Activated naive CD4-positive, alpha-beta T cell treated with anti-CD3 and anti-CD28 coated beads, Interleukin-2, amount 50 U/mL, for 16 hours (primary cell): ENCODE measurements around the gene PNPLA6.
"Not testable (repeated sequence)": the region's sequence is repeated elsewhere in the genome, so short reads cannot be mapped to it uniquely, and the experiment has no call there.

ENCODE experiments used
- DNase-seq: peaks from one replicate; pipeline ENCODE4 v3.0.0-alpha.2; 2020

Gene PNPLA6

DNA sequence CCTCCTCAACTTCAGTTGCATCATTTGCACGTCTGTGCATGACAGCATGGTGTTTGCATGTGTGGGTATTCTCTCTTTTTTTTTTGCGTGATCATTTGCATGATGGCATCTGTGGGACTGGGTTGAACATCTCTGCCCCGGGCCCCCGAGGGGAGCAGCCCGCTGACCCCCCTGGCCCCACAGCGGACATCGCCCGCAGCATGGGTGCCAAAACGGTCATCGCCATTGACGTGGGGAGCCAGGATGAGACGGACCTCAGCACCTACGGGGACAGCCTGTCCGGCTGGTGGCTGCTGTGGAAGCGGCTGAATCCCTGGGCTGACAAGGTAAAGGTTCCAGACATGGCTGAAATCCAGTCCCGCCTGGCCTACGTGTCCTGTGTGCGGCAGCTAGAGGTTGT is 23.1 kb downstream of the PNPLA6 start:
- DNase-seq: no peak

DNA sequence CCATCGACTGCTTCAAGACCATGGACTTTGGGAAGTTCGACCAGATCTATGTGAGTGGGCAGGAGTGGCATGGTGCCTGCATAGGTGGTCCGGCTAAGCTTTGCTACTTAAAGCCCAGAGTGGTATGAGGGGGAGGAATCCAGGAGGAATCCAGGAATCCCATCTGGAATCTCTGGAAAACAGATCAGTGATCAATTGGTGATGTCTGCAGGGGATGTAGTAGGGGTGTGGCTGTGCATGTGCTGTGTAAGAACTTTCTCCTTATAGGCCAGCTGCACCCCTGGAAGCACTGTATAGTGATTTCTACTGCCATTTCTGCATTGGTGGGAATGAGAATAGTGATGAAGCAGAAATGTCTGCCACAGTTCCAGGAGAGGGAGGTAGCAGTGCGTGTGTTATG is 23.6 kb downstream of the PNPLA6 start:
- DNase-seq: no peak

DNA sequence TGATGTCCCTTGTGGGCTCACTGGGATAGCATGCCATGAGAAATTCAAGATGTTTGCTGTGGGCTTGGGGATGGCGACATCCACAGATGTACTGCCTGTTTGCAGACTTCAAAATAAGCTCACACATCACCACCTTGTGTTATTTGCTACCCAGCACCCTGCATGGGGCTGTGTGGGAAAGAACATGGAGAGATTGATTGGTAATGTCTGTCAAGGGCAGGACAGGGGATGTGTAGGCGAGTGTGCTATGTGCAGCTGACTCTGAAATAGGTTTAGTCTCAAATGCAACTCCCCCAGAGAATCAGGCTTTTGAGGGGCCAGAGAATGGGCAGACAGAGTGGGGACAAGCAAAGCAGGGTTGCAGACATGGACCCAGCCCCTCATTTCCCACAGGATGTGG is 24.7 kb downstream of the PNPLA6 start:
- DNase-seq: no peak

DNA sequence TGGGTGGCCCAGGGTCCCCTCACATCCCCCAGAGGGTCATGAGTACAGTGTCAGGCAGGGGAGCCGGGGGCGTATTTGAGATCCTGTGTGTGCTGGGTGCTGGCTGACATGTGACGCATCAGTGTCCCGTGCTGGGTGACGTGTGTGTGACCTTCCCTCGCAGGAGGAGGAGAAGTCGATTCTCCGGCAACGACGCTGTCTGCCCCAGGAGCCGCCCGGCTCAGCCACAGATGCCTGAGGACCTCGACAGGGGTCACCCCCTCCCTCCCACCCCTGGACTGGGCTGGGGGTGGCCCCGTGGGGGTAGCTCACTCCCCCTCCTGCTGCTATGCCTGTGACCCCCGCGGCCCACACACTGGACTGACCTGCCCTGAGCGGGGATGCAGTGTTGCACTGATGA is 25.8 kb downstream of the PNPLA6 start:
- no peak for DNase-seq

DNA sequence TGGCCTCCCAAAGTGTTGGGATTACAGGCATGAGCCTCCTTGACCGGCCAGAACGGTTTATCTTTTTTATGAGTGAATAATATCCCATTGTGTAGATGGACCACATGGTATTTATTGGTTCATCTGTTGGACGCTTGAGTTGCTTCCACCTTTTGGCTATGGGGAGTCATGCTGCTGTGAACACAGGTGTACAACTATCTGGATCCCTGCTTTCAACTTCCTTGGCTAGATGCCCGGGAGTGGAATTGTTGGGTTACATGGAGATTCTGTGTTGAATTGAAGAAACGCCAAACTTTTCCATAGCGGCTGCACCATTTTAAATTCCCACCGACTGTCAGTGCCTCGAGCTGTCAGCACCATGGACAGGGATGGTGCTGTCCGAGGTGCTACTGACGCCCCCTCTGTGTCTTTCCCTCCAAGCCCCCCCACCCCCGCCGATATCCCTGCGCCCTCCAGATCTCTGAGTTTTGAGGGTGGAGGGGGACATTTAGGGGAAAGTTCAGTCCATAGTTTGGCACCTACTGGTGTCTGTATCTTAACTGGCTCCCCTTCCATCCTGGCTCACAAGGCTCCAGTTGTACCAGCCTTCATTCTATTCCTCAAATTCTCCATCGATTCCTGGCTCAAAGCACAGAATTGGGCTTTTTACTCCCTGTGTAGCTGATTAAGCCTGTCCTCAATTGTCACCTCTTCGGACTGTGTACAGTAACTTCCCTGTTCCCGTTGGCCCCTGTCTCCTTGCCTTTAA is 27.3 kb downstream of the PNPLA6 start:
- DNase-seq: no peak

DNA sequence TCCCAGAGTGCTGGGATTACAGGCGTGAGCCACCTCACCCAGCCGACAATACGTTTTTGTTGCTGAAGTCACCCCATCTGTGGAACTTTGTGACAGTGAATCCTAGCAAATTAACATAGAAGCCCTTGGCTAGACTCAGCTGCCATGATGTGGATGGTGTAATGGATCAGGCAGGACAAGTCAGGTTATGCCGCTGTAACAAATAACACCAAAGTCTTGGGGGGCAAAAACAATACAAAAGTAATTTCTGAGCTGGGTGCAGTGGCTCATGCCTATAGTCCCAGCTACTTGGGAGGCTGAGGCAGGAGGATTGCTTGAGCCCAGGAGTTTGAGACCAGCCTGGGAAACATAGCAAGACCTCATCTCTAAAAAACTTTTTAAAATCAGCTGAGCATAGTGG is 29.3 kb downstream of the PNPLA6 start:
- DNase-seq: no peak

DNA sequence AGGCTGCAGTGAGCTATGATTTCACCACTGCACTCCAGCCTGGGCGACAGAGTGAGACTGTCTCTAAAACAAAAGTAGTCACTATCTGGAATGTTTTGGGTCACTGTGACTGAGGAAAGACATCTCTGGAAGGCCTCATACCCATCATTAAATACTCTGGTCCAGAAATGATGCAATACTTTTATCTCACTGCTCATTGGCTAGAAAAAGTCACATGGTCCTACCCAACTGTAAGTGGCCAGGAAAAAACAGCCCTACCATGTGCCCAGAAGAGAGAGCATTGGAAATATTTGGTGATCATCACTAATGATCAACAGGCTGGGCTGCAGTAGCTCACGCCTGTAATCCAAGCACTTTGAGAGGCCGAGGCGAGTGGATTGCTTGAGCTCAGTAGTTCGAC is 29.8 kb downstream of the PNPLA6 start:
- DNase-seq: no peak

DNA sequence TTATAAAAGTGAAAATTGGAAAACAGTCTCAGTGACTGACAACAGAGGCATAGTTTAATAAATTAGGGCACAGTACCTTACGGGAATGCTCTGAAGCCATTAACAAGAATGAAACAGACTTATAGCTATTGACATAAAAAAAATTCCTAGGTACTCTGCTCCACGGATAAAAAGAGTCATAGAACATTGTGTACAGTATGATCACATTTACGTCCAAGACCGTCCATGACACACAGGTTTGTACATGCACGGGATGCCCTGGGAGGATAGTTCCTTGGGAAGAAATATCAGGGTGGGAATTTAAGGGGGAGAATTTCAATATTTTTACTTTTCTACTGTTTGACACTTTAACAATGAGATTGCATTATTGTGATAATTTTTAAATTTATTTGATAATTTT is 35.2 kb downstream of the PNPLA6 start:
- no peak for DNase-seq

DNA sequence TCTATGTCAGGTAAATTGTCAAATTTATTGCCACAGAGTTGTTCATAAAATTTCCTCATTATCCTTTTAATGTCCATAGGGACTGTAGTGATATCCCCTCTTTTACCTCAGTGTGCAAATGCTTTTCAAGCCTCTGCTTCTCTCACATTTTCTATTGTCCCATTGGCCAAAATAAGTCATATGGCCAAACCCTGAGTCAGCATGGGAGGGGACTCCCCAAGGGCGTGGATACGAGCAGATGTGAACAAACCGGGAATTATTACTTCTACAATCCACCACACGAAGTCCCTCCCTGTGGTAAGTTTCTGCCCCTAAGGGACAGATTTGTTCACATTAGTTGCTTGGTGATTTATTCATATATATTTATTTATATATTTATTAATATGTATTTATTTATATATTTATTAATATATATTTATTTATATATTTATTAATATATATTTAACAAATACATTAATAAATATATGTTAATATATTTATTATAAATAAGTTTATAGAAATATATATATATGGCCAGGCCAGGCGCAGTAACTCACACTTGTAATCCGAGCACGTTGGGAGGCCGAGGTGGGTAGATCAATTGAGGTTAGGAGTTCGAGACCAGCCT is 40.0 kb downstream of the PNPLA6 start:
- DNase-seq: no peak

DNA sequence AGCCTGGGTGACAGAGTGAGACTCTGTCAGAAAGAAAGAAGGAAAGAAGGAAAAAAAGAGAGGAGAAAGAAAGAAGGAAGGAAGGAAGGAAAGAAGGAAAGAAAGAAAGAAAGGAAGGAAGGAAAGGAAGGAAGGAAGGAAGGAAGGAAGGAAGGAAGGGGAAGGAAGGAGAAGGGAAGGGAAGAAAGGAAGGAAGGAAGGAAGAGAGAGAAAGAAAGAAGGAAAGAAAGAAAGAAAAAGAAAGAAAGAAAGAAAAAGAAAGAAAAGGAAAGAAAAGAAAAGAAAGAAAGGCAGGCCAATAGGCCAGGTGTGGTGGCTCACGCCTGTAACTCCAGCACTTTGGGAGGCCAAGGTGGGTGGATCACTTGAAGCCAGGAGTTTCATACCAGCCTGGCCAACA is 41.9 kb downstream of the PNPLA6 start:
- DNase-seq: not testable (repeated sequence)

DNA sequence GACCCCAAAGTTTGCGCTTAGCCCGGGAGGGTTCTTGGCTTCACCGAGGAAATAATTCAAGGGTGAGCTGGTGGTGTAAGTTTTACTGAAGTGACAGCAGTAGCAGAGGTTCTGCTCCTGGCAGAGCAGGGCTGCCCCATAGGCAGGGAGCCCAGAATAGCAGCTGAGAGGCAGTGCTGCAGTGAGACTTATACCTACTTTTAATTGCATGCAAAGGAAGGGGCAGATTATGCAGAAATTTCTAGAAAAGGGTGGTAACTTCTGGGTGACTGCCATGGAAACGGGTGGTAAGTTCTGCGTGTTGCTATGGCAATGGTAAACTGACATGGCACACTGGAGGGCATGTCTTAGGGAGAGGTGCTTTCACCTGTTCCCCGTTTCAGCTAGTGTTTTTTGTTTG is 42.6 kb downstream of the PNPLA6 start:
- no peak for DNase-seq

DNA sequence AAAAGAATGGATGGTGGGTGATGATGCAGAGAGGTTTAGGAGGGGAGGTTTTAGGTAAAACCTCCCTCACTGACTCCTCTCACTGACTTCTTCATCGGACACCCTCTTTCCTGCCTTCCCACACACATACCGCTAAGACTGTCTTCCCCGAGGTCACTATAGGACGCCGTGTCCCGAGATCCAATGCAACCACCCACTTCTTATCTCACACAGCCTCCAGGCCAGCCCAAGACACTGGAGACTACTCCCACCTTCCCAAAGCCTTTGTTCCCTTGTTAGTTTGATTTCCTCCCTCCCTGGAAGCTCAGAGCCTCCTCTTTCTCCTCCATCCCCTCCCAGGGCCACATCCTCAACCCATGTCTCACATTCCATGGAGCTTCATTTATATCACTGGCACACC is 43.7 kb downstream of the PNPLA6 start:
- DNase-seq: no peak

DNA sequence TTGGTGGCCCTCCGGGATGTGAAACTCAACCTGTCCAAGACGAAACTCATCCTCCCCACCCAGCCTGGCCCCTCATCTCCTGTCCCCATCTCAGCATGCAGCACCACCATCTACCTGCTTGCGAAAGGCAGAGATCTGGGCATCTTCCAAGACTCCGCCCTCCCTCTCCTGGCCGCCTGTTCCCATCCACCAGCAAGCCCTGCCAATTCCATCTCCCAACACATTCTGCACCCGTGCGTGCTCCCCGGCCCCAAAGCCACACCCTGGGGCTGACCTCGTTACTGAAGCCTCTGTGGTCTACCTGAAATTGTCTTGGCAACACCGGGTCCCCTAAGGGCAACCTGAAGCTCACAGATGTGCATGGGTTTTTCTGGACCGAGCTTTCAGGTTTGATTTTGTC is 46.9 kb downstream of the PNPLA6 start:
- no peak for DNase-seq

DNA sequence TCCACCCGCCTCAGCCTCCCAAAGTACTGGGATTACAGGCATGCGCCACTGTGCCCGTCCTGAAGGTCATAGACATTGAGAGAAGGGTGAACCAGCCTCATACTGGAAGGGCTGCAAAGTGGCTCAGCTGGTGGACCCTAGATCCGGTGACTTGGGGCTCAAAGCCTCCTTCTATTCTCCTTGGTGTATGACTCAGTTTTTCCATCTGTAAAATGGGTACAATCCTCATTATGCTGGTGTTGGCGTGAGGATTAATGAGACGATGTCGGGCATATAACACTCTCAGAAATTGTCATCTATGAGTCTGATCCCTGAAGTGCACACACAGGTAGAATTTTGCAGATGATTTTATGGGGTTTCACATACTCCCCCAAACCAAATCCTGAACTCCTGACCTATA is 54.3 kb downstream of the PNPLA6 start:
- no peak for DNase-seq

DNA sequence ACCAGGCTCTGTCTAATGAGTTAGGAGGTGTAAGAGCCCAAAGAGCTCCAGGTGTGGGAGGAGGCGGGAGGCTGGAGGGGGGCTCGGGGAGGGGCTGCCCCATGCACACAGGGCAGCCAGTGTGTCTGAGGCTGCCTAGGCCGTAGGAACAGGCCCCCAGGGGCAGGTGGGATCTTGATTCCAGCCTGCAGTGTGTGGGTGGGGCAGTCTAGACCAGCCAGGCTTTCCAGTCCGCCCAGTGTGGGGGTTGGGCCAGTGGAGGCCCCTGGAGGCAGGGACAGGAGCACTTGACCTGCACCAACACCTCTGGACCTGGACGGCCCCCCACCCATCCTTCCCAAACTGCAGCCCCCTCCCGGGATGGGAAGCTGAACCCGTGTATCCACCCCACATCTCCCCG is 54.7 kb downstream of the PNPLA6 start:
- DNase-seq: no peak

DNA sequence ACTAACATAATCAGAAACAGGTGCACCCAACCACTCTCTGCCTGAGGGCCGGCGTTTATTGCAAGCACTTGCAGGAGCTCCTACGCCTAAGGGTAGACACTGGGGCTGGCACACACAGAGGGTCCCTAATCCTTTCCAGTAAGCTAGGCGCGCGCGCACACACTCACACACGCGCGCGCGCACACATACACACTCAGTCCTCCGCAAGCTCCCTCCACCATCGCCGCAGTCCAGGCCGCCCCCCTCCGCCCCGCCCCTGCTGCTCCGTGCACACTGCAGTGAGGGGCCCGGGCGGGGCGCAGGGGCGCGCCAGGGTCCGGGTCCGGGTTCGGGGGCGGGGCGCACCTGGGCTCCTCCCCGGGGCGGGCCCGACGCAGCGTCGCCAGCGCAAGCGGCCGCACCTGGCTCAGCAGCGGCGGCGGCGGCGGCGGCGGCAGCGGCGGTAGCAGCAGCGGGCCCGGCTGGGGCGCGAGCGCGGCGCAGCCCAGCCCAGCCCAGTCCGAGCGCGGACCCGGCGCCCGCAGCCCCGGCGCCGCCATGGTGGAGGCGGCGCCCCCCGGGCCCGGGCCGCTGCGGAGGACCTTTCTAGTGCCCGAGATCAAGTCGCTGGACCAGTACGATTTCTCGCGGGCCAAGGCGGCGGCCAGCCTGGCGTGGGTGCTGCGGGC is 60.1 kb downstream of the PNPLA6 start, which contains the start of gene CAMSAP3:
CAMSAP3 (plus strand) TSS at position 398 of the 668 bp plus-strand sequence; CDS start at position 538, 140 bp downstream.
- peak; percentile 58 for DNase-seq

DNA sequence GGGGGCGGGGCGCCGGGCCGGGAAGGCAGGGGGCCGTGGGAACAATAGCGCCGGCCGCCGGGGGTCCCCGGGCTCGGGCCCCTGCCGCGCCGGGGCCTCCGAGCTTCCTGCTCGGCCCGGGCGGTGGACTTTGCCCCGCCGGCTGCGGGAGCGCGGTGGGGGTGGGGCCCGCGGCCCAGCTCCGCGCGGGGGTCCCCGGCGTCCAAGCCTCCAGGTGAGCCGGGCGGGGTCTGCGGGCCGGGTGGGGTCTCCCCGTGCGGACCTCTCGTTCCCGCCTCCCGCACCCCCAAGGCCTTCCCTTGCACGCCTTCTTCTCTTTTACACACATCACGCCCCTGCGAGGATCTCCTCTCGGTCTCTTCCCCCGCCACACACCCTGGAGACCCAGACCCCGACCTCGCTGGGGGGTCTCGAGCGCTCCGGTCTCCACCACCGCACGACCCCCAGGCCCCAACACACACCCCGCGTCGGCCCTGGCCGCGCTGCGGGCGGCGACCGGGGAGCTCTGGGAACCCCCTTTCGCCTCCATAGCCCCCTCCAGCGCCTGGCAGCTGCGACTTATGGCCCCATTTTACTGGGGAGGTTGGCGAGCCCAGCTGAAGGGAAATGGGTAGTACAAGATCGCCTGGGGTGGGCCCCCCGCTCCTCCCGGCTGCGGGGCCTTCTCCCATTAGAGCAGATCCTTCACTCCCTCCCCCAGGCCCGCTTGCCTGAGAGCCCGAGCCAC is 60.9 kb downstream of the PNPLA6 start:
- no peak for DNase-seq

DNA sequence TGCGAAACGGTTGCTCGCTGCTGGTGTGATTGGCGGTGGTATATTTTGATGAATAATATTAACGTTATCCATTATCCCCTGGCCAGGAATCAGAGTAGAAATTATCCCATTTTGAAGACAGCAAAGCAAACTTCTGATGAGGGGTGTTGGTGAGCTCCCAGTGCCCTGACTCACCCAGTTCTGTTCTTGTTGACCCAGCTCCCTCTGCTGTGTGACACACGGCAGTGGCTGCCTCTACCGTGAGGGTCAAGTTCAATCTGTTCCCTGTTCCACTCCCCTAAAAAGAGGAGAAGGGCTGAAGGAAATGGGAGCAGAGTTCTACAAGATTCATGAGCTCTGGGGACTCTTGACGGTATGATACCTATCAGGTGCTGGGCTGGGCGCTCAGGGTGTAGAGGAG is 62.2 kb downstream of the PNPLA6 start:
- DNase-seq: no peak

DNA sequence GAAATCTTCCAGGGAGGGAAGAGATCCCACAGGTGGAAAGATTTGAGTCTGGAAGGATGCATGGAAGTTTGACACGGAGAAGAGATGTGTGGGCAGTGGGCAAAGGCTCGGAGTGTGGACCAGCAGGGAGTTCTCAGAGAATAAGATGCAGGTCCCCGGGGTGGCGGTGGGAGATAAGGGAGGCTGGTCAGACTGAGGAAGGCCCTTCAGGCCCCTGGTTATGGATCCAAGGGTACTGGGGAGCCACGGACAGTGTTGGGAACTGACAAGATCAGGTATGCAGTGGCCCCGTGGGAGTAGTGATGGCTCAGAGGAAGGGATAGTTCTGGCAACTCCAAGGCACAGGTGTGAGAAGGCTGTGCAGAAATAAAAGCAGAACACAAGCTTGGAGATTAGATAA is 62.7 kb downstream of the PNPLA6 start:
- no peak for DNase-seq

DNA sequence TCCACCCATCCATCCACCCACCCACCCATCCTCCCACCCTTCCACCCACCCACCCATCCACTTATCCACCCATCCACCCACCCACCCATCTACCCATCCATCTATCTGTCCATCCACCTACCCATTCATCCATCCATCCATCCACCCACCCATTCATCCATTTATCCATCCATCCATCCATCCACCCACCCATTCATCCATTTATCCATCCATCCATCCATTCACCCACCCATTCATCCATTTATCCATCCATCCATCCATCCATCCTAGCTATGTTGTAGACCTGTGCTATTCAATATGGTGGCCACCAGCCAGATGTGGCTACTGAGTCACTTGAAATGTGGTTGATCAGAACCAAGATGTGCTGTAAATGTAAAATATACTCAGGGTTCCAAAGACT is 65.2 kb downstream of the PNPLA6 start:
- no peak for DNase-seq

DNA sequence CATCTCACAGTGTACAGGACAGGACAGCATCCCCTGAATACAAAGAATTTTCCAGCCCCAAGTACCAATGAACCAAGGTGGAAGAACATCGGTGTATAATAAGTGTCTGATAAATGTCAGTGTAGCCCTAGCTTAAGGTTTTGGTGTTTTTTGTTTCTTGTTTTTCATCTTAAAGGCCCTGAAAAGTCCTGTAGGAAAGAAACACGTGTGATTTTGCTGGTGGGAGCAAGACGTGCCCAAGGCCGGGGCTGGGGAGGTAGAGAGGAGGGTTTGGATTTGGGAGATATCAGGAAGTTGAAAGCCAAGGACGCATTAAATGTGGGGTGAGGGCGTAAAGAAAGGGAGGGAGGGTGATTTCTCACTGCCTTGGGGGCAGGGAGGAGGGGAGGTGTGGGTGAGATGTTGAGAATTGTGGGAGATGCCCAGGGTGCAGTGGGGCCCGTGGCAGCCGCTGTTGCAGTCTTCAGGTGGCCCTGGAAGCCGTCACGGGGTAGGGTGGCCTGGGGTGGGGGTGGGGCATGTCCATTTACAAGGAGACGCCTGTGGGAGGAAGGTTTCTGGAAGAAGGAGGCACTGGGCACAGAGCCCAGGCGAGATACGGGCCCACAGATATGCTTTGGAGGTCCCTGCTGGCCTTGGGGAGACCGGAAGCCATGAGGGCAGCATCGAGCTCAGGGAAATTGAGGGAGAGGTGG is 66.9 kb downstream of the PNPLA6 start:
- no peak for DNase-seq

DNA sequence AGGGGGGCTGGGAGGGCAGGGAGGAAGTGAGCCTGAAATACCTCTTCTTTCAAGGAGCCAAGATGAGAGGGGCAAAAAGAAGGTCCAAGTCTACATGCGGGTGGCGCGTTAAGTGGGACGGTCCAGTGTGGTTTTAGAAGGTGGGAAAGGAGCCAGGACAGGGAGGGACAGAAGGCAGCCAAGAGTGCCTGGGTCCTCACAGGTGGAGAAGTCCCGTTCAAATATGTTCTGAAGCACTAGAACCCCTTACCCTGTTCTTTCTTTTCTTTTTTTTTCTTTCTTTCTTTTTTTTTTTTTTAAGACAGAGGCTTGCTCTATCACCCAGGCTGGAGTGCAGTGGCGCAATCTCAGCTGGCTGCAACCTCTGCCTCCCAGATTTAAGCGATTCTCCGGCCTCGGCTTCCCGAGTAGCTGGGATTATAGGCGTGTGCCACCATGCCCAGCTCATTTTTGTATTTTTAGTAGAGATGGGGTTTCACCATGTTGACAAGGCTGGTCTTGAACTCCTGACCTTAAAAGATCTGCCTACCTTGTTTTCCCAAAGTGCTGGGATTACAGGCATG is 67.5 kb downstream of the PNPLA6 start:
- no peak for DNase-seq

DNA sequence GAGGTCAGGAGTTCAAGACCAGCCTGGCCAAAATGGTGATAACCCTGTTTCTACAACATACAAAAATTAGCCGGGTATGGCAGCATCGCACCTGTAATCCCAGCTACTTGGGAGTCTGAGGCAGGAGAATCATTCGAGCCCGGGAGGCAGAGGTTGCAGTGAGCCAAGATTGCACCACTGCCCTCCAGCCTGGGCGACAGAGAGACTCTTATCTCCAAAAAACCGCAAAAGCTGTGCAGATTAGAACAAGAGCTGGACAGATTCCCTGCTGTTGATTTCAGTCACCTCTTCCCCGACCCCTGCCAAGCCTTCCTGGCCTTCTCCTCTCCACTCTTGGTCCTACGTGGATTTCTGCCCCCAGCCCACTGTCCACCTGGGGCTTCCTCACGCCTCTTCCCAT is 68.4 kb downstream of the PNPLA6 start:
- DNase-seq: no peak
